AG04449 (cell line): ENCODE results near the gene AOPEP.

Source experiments
- CTCF ChIA-PET: fragments of 350-600 bp; formaldehyde crosslinking; extraction: SDS; loops from one replicate; lab custom pipeline; 2021; ENCODE audit warnings: antibody characterized with exemption; lab: Yijun Ruan, JAX
- POLR2A ChIA-PET: fragments of 400-600, 350-600 bp; formaldehyde crosslinking; extraction: SDS; loops from one replicate; lab custom pipeline; 2020; ENCODE audit warnings: antibody characterized with exemption, inconsistent platforms; lab: Yijun Ruan, JAX
- DNase-seq: peaks from one replicate; pipeline ENCODE4 v3.0.0-alpha.2; 2010; ENCODE audit warnings: low read depth, low spot score
- H3K4me3 ChIP-seq: 2 replicates; pipeline ENCODE4 v1.5.1; 2011; ENCODE audit warnings: low read depth, mild to moderate bottlenecking, control low read depth, low read length
- TF ChIP-seq, protein P1 (sequence below): IDR thresholded peaks from one replicate; pipeline ENCODE4 v1.5.1; 2011; ENCODE audit warnings: mild to moderate bottlenecking, moderate library complexity, low read length, control low read depth, inconsistent platforms; ENCODE audit not compliant: insufficient read depth; ENCODE audit errors: missing control alignments

Gene AOPEP

DNA sequence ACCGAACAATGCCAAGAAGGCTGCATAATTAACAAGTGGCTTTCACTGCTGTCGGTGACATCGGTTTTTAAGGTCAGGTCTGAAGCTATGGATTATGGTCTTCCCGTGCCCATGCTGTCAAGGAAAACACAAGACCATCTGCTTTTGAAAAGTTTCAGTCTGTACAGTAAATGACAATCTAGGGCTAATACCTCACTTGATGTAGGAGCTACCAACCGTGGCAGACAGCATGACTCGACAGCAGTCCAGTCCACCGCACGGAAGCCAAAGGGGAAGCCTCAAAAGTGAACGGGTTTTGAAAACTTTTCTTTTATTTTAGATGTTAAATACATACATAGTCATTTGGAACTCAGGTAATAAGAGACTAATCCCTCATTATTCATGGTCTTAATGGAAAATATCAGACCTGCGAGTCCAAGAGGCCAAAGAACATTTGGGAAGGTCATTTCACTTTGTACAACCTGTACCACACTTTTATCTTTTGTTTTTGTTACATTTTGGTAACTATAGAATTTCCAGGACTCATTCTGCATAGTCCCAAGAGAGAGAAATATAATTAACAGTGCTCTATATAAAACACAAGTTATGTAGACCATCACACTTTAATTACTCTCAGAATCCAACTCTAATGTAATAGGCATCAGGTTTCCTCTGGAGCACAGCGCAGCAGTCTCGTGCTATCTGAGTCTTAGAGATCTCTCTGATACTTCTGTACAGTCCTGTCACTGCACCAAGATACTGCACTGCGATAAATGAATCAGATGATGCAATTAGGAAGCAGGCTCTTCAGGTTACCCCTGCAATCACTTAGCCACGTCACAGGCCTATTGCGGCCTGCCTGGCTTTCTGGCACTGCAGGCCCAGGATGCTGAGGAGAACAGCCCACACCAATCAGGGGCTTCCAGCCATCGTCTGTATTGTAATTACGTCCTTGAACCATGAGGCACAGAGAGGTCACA lies 406.1 kb downstream of the AOPEP start:
- CTCF ChIA-PET = interaction anchor here (1.0 to 11.2 kb wide), 26 partner anchors 8 to 477 kb away, joined by 3 to 341 read pairs (median 8); no protein-coding TSS in a partner anchor
- TF ChIP-seq, protein P1, sequence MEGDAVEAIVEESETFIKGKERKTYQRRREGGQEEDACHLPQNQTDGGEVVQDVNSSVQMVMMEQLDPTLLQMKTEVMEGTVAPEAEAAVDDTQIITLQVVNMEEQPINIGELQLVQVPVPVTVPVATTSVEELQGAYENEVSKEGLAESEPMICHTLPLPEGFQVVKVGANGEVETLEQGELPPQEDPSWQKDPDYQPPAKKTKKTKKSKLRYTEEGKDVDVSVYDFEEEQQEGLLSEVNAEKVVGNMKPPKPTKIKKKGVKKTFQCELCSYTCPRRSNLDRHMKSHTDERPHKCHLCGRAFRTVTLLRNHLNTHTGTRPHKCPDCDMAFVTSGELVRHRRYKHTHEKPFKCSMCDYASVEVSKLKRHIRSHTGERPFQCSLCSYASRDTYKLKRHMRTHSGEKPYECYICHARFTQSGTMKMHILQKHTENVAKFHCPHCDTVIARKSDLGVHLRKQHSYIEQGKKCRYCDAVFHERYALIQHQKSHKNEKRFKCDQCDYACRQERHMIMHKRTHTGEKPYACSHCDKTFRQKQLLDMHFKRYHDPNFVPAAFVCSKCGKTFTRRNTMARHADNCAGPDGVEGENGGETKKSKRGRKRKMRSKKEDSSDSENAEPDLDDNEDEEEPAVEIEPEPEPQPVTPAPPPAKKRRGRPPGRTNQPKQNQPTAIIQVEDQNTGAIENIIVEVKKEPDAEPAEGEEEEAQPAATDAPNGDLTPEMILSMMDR = no peak
- POLR2A ChIA-PET = no interaction called here
- DNase-seq = no peak
- no peak overlapping the region for H3K4me3 ChIP-seq

DNA sequence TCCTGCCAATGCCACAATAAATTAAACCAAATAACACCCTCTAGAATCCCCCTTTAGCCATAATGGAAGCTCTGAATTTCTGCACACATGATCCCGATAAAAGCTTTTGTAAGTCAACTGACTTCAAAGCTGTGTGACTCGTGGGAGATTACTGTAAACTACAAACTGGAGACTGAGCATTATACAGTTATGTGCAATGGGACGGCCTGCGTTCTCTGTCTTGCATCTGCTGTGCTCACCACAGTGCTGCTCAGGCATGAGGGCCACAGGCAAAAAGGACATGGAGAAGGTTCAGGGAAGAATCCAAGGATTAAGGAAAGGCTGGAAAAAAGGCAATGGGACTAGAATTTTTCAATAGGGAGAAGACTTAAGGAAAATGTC lies 406.8 kb downstream of the AOPEP start:
- DNase-seq = no peak
- CTCF ChIA-PET = interaction anchor here (1.0 to 11.2 kb wide), 6 partner anchors 8 to 461 kb away, joined by 4 to 341 read pairs (median 24); no protein-coding TSS in a partner anchor
- POLR2A ChIA-PET = no interaction called here
- no peak overlapping the region for H3K4me3 ChIP-seq
- TF ChIP-seq, protein P1 = no peak

DNA sequence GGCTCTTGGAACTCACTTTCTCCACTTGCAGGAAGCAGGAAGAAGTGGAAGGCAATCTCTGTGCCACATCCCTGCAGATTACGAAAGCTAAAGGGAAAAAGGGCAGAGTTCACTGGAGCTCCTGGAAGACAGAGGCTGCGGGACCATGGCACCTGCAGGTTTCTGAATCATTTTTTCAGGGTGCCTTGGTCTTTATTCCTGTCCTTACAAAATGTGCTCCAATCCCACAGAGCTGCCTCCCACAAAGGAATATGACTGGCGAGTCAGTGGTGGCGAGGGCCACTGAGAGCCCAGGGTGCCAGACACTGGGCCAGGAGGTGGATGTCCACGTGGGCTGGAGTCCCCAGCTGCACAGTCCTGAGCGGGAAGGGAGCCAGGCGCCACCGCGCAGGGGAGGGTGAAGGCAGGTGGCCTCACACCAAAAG lies 408.0 kb downstream of the AOPEP start:
- TF ChIP-seq, protein P1 = no peak
- H3K4me3 ChIP-seq = no peak overlapping the region
- ChIA-PET POLR2A (no interaction called here), CTCF (interaction anchor here (1.2 to 11.2 kb wide), 7 partner anchors 8 to 462 kb away, joined by 3 to 341 read pairs (median 6); no protein-coding TSS in a partner anchor)
- DNase-seq = no peak

DNA sequence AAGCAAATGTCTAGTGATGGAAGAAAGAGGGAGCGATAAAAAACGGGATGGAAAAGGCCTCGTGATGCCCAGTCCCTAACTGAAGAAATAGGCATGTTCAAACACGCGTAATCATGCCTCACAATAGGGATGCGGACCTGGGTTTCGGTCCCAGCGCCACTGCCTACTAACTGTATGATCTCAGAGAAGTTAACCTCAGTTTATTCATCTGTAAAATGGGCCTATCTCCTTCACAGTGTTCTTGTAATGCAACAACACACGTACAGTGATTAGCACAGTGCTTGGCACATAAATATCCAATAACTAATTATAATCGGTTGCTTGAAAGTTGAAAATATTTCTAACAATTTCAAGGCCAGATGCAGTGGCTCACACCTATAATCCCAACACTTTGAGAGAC lies 409.3 kb downstream of the AOPEP start:
- TF ChIP-seq, protein P1 = no peak
- CTCF ChIA-PET = interaction anchor here (10.1 to 11.1 kb wide), 2 partner anchors 7 to 453 kb away, joined by 134 to 302 read pairs; no protein-coding TSS in a partner anchor
- POLR2A ChIA-PET = no interaction called here
- no peak overlapping the region for H3K4me3 ChIP-seq
- DNase-seq = no peak
